HEK293 (cell line): ENCODE results near the gene MUC21.
"Not testable (repeated sequence)": the region's sequence is repeated elsewhere in the genome, so short reads cannot be mapped to it uniquely, and the experiment has no call there.

Source experiments
- CTCF ChIA-PET: fragments of 350-600 bp; formaldehyde crosslinking; extraction: SDS; loops from one replicate; lab custom pipeline; 2021; ENCODE audit warnings: antibody characterized with exemption; lab: Yijun Ruan, JAX
- POLR2A ChIA-PET: fragments of 300-600 bp; formaldehyde crosslinking; extraction: SDS; loops from one replicate; lab custom pipeline; 2020; ENCODE audit warnings: antibody characterized with exemption, inconsistent platforms; lab: Yijun Ruan, JAX
- H3K27ac ChIP-seq: fragments of 200-500 bp; sonication (Bioruptor generic); 2 replicates; pipeline ENCODE4 v1.5.1; 2014; ENCODE audit warnings: low read depth, low read length, control low read depth, inconsistent platforms; ENCODE audit errors: extremely low read depth
- H3K36me3 ChIP-seq, 2 experiments: fragments of 200-500 bp in 1 of 2; sonication (Bioruptor generic) in 1 of 2; 1 replicate in 1 of 2; 2 replicates in 1 of 2; pipeline ENCODE4 v1.5.1; 2014 to 2017; ENCODE audit warnings: inconsistent platforms in 2 of 2, low read length in 2 of 2; ENCODE audit not compliant: control insufficient read depth in 2 of 2, insufficient read depth in 1 of 2
- H3K4me1 ChIP-seq: fragments of 200-500 bp; sonication (Bioruptor generic); 2 replicates; pipeline ENCODE4 v1.5.1; 2014; ENCODE audit warnings: mild to moderate bottlenecking, low read length, inconsistent platforms; ENCODE audit not compliant: control insufficient read depth, insufficient read depth
- H3K4me3 ChIP-seq: 2 replicates; pipeline ENCODE4 v1.5.1; 2011; ENCODE audit warnings: low read depth, mild to moderate bottlenecking, control low read depth, low read length, moderate library complexity
- H3K9me3 ChIP-seq: fragments of 200-500 bp; sonication (Bioruptor generic); 2 replicates; pipeline ENCODE4 v1.5.1; 2014; ENCODE audit warnings: low read depth, low read length, inconsistent platforms; ENCODE audit not compliant: control insufficient read depth, insufficient read depth
- FEZF1 ChIP-seq: fragments of 450-650 bp; formaldehyde crosslinking; IDR thresholded peaks from 2 replicates; pipeline ENCODE4 v1.5.1; 2016; ENCODE audit warnings: missing biosample characterization, missing genetic modification characterization
- GLIS1 ChIP-seq: fragments of 450-650 bp; formaldehyde crosslinking; IDR thresholded peaks from 2 replicates; pipeline ENCODE4 v1.5.1; 2016; ENCODE audit warnings: missing biosample characterization, missing genetic modification characterization
- KLF1 ChIP-seq: fragments of 450-650 bp; formaldehyde crosslinking; IDR thresholded peaks from 2 replicates; pipeline ENCODE4 v1.5.1; 2016; ENCODE audit warnings: missing biosample characterization, missing genetic modification characterization
- SCRT2 ChIP-seq: fragments of 450-650 bp; formaldehyde crosslinking; IDR thresholded peaks from 2 replicates; pipeline ENCODE4 v1.5.1; 2016; ENCODE audit warnings: missing biosample characterization, missing genetic modification characterization
- ZNF24 ChIP-seq: fragments of 450-650 bp; formaldehyde crosslinking; IDR thresholded peaks from 2 replicates; pipeline ENCODE4 v1.5.1; 2016; ENCODE audit warnings: missing biosample characterization, missing genetic modification characterization
- ZNF248 ChIP-seq: fragments of 450-650 bp; formaldehyde crosslinking; IDR thresholded peaks from 2 replicates; pipeline ENCODE4 v1.5.1; 2017; ENCODE audit warnings: missing biosample characterization, missing genetic modification characterization
- ZNF555 ChIP-seq: fragments of 450-650 bp; formaldehyde crosslinking; conservative IDR thresholded peaks from 2 replicates; pipeline ENCODE4 v1.5.1; 2017; ENCODE audit warnings: missing biosample characterization, mild to moderate bottlenecking, missing genetic modification characterization, inconsistent platforms
- ZNF600 ChIP-seq: fragments of 450-650 bp; formaldehyde crosslinking; IDR thresholded peaks from 2 replicates; pipeline ENCODE4 v1.5.1; 2016; ENCODE audit warnings: missing biosample characterization, missing genetic modification characterization
- ZNF658 ChIP-seq: fragments of 450-650 bp; formaldehyde crosslinking; IDR thresholded peaks from 2 replicates; pipeline ENCODE4; 2016; ENCODE audit warnings: missing biosample characterization, missing genetic modification characterization
- ZNF785 ChIP-seq: fragments of 450-650 bp; formaldehyde crosslinking; IDR thresholded peaks from 2 replicates; pipeline ENCODE4 v1.5.1; 2016; ENCODE audit warnings: missing biosample characterization, missing genetic modification characterization
- ZNF830 ChIP-seq: fragments of 450-650 bp; IDR thresholded peaks from 2 replicates; pipeline ENCODE4 v1.5.0; 2018; ENCODE audit warnings: missing biosample characterization, missing genetic modification characterization, low read depth, mild to moderate bottlenecking, moderate library complexity
- ZSCAN30 ChIP-seq: fragments of 450-650 bp; IDR thresholded peaks from 2 replicates; pipeline ENCODE4 v1.5.1; 2018; ENCODE audit warnings: missing biosample characterization, mild to moderate bottlenecking, missing genetic modification characterization, moderate library complexity
- TF ChIP-seq, protein P1 (sequence below): fragments of 450-650 bp; IDR thresholded peaks from 2 replicates; pipeline ENCODE4 v1.5.1; 2018; ENCODE audit warnings: missing biosample characterization, missing genetic modification characterization
- TF ChIP-seq, protein P2 (sequence below): fragments of 450-650 bp; formaldehyde crosslinking; IDR thresholded peaks from 2 replicates; pipeline ENCODE4 v1.5.1; 2016; ENCODE audit warnings: missing biosample characterization, missing genetic modification characterization
- TF ChIP-seq, protein P3 (sequence below): fragments of 450-650 bp; formaldehyde crosslinking; IDR thresholded peaks from 2 replicates; pipeline ENCODE4 v1.5.0; 2017; ENCODE audit warnings: missing biosample characterization, missing genetic modification characterization, borderline replicate concordance
- TF ChIP-seq, protein P4 (sequence below): fragments of 450-650 bp; formaldehyde crosslinking; IDR thresholded peaks from 2 replicates; pipeline ENCODE4 v1.5.1; 2017; ENCODE audit warnings: missing biosample characterization, missing genetic modification characterization

Gene MUC21

DNA sequence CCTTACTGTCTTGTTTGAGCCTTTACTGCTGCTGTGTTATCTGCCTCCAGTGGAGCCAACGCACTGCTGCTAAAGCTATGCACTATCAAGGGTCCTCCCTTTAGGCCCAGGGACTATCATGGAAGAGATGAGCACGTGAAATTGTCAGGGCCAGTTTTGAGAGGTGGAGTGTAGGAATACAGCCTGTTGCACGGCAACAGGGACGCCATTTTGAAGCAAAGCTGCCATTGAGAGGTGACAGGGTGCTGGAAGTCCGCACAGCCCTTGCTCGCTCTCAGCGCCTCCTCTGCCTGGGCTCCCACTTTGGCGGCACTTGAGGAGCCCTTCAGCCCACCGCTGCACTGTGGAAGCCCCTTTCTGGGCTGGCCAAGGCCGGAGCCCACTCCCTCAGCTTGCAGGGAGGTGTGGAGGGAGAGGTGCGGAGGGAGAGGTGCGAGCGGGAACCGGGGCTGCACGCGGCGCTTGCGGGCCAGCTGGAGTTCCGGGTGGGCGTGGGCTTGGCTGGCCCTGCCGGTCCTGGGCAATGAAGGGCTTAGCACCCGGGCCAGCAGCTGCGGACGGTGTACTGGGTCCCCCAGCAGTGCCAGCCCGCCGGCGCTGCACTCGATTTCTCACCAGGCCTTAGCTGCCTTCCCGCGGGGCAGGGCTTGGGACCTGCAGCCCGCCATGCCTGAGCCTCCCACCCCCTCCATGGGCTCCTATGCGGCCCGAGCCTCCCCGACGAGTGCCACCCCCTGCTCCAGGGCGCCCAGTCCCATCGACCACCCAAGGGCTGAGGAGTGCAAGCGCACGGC lies 16.7 kb downstream of the MUC21 start:
- H3K27ac ChIP-seq, POLR2A ChIA-PET, H3K4me1 ChIP-seq, H3K36me3 ChIP-seq, H3K9me3 ChIP-seq, H3K4me3 ChIP-seq: not testable (repeated sequence)
- CTCF ChIA-PET = interaction anchor here (0.6 kb wide), 1 partner anchor 83 kb away, joined by 4 read pairs; no protein-coding TSS in a partner anchor
- peak; percentile 53; the same call in 1 of the 2 replicates for TF ChIP-seq SCRT2

DNA sequence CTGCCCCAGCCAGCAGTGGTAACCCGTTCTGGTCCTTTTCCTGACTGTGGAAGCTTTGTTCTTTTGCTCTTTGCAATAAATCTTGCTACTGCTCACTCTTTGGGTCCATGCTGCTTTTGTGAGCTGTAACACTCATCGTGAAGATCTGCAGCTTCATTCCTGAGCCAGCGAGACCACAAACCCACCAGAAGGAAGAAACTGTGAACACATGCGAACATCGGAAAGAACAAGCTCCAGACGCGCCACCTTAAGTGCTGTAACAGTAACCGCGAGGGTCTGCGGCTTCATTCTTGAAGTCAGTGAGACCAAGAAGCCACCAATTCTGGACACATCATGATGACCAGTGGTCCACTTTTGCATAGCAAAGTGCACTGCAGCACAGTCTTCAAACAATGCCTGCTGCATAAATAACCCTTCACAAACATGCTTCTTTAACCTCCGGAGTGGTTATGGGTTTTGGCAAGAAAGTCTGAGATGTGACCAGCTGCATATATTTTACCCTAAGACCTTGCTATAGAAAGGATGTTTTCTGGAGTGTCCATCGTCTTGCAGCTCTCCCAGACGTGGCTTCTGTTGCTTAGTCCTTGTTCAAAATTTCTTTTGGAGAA lies 17.9 kb downstream of the MUC21 start:
- TF ChIP-seq KLF1 (tag by site-specific recombination) (no peak), GLIS1 (tag by site-specific recombination) (no peak), ZNF830 (tag by site-specific recombination) (no peak), ZNF600 (no peak)
- TF ChIP-seq, all 188 proteins: peak for 0
- no peaks in the 10 kb centered on the region for H3K9me3 ChIP-seq

DNA sequence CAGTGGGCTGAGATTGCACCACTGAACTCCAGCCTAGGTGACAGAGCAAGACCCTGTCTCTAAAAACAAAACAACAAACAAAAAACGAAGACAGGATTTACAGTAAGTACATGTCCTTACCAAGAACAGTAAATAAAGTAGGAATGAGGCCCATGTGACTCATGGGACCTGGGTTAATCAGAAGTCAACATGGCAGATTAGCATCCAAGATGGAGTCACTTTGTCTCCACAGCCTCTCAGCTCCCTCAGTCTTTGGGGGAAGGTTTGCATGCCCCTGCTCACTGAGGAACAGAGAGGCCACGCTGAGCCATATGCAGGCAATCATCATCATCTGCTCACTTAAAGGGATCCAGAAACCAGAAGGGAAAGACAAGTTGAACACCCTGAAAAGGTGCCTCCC lies 19.0 kb downstream of the MUC21 start:
- no peak overlapping the region for H3K4me3 ChIP-seq
- H3K4me1 ChIP-seq = 0 out of 2 replicates have a peak, but pooled peaks cover 2% of the 10 kb centered on the region
- H3K9me3 ChIP-seq = no peaks in the 10 kb centered on the region
- CTCF ChIA-PET = interaction anchor here (1.5 kb wide), 1 partner anchor 87 kb away, joined by 4 read pairs; no protein-coding TSS in a partner anchor
- POLR2A ChIA-PET = interaction anchor here (0.5 kb wide), 1 partner anchor 351 kb away, joined by 4 read pairs; no protein-coding TSS in a partner anchor
- no peak overlapping the region for H3K27ac ChIP-seq
- H3K36me3 ChIP-seq = no peaks in the 10 kb centered on the region
- TF ChIP-seq ZNF24 = no peak
- TF ChIP-seq, protein P1, sequence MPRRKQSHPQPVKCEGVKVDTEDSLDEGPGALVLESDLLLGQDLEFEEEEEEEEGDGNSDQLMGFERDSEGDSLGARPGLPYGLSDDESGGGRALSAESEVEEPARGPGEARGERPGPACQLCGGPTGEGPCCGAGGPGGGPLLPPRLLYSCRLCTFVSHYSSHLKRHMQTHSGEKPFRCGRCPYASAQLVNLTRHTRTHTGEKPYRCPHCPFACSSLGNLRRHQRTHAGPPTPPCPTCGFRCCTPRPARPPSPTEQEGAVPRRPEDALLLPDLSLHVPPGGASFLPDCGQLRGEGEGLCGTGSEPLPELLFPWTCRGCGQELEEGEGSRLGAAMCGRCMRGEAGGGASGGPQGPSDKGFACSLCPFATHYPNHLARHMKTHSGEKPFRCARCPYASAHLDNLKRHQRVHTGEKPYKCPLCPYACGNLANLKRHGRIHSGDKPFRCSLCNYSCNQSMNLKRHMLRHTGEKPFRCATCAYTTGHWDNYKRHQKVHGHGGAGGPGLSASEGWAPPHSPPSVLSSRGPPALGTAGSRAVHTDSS (tag by site-specific recombination) = no peak
- TF ChIP-seq FEZF1 (tag by site-specific recombination) = no peak
- no peak for TF ChIP-seq ZNF785
- TF ChIP-seq, protein P2, sequence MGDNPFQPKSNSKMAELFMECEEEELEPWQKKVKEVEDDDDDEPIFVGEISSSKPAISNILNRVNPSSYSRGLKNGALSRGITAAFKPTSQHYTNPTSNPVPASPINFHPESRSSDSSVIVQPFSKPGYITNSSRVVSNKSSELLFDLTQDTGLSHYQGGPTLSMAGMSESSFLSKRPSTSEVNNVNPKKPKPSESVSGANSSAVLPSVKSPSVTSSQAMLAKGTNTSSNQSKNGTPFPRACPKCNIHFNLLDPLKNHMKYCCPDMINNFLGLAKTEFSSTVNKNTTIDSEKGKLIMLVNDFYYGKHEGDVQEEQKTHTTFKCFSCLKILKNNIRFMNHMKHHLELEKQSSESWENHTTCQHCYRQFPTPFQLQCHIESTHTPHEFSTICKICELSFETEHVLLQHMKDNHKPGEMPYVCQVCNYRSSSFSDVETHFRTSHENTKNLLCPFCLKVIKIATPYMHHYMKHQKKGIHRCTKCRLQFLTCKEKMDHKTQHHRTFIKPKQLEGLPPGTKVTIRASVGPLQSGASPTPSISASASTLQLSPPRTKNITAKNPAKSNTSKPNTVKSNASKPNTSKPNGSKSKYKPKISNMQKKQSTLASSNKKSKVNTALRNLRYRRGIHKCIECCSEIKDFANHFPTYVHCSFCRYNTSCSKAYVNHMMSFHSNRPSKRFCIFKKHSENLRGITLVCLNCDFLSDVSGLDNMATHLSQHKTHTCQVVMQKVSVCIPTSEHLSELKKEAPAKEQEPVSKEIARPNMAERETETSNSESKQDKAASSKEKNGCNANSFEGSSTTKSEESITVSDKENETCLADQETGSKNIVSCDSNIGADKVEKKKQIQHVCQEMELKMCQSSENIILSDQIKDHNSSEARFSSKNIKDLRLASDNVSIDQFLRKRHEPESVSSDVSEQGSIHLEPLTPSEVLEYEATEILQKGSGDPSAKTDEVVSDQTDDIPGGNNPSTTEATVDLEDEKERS (tag by site-specific recombination) = no peak
- TF ChIP-seq ZNF248 = no peak
- TF ChIP-seq, protein P3, sequence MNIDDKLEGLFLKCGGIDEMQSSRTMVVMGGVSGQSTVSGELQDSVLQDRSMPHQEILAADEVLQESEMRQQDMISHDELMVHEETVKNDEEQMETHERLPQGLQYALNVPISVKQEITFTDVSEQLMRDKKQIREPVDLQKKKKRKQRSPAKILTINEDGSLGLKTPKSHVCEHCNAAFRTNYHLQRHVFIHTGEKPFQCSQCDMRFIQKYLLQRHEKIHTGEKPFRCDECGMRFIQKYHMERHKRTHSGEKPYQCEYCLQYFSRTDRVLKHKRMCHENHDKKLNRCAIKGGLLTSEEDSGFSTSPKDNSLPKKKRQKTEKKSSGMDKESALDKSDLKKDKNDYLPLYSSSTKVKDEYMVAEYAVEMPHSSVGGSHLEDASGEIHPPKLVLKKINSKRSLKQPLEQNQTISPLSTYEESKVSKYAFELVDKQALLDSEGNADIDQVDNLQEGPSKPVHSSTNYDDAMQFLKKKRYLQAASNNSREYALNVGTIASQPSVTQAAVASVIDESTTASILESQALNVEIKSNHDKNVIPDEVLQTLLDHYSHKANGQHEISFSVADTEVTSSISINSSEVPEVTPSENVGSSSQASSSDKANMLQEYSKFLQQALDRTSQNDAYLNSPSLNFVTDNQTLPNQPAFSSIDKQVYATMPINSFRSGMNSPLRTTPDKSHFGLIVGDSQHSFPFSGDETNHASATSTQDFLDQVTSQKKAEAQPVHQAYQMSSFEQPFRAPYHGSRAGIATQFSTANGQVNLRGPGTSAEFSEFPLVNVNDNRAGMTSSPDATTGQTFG (tag by site-specific recombination) = no peak
- TF ChIP-seq, protein P4, sequence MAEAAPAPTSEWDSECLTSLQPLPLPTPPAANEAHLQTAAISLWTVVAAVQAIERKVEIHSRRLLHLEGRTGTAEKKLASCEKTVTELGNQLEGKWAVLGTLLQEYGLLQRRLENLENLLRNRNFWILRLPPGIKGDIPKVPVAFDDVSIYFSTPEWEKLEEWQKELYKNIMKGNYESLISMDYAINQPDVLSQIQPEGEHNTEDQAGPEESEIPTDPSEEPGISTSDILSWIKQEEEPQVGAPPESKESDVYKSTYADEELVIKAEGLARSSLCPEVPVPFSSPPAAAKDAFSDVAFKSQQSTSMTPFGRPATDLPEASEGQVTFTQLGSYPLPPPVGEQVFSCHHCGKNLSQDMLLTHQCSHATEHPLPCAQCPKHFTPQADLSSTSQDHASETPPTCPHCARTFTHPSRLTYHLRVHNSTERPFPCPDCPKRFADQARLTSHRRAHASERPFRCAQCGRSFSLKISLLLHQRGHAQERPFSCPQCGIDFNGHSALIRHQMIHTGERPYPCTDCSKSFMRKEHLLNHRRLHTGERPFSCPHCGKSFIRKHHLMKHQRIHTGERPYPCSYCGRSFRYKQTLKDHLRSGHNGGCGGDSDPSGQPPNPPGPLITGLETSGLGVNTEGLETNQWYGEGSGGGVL (tag by site-specific recombination) = no peak
- no peak for TF ChIP-seq ZSCAN30 (tag by site-specific recombination)
- TF ChIP-seq ZNF658 = no peak
- TF ChIP-seq ZNF555 = no peak

More for the DNA sequence above, 17.9 kb downstream of the MUC21 start:
- Histone ChIP-seq H3K4me3 (no peak overlapping the region), H3K27ac (no peak overlapping the region), H3K36me3 (no peaks in the 10 kb centered on the region), H3K4me1 (0 out of 2 replicates have a peak, but pooled peaks cover 2% of the 10 kb centered on the region)
- ChIA-PET POLR2A (no interaction called here), CTCF (interaction anchor here (1.5 kb wide), 1 partner anchor 85 kb away, joined by 4 read pairs; no protein-coding TSS in a partner anchor)
